ENCODE results near the gene LCN15. TPM values are rescaled to one million over a fixed set of nuclear protein-coding genes. Genes with fewer than 3 reads are reported as not detected.

LCN15 gene
- total RNA-seq, 4 donors from 2014 or later = not detected

- peaks cover 0 to 68% (median 25%) of the 10 kb centered on the region in 4 donors for H3K4me1 ChIP-seq
- TF ChIP-seq EP300 (IDR thresholded peaks at IDR 0.05) (no peak), POLR2A (IDR thresholded peaks at IDR 0.05) (no peak), CTCF (IDR thresholded peaks at IDR 0.05) (peak in 2 of 5 experiments; percentile 12 to 22)
- H3K36me3 ChIP-seq = peaks cover 0 to 51% (median 21%) of the 10 kb centered on the region in 3 donors
- peak overlapping the region; percentile 64 to 95 (median 76) for H3K4me3 ChIP-seq
- DNase-seq (ENCODE audit: low spot score in 2 of 2) = no peak
- peak overlapping the region in 1 of 4 donors; percentile 45 for H3K27ac ChIP-seq
- no peaks in the 10 kb centered on the region for H3K27me3 ChIP-seq
- H3K9me3 ChIP-seq = no peaks in the 10 kb centered on the region
- 18 to 23% methylated on average over 18 of the region's 18 CpGs for WGBS, 2 donors
These were observed 37.6 kb downstream of the LCN15 start for GRCh38 chr9:136726631-136727191.

- H3K4me3 ChIP-seq = peak overlapping the region in 2 of 4 donors; percentile 64 to 95
- no peak for DNase-seq (ENCODE audit: low spot score in 2 of 2)
- TF ChIP-seq POLR2A (IDR thresholded peaks at IDR 0.05) (no peak), CTCF (IDR thresholded peaks at IDR 0.05) (no peak), EP300 (IDR thresholded peaks at IDR 0.05) (no peak)
- 73 to 75% methylated on average over 16 of the region's 16 CpGs for WGBS, 2 donors
- peak overlapping the region in 1 of 4 donors; percentile 45 for H3K27ac ChIP-seq
- peaks cover 0 to 57% (median 21%) of the 10 kb centered on the region in 3 donors for H3K36me3 ChIP-seq
- H3K4me1 ChIP-seq = peaks cover 0 to 74% (median 25%) of the 10 kb centered on the region in 4 donors
- no peaks in the 10 kb centered on the region for H3K9me3 ChIP-seq
- no peaks in the 10 kb centered on the region for H3K27me3 ChIP-seq
These were observed 38.2 kb downstream of the LCN15 start for GRCh38 chr9:136726118-136726517.

GRCh38 chr9:136725612-136726011 is 38.7 kb downstream of the LCN15 start:
- Histone ChIP-seq H3K36me3 (peaks cover 0 to 61% (median 21%) of the 10 kb centered on the region in 3 donors), H3K9me3 (no peaks in the 10 kb centered on the region), H3K27me3 (no peaks in the 10 kb centered on the region), H3K27ac (peak overlapping the region in 1 of 4 donors; percentile 45), H3K4me3 (peak overlapping the region in 1 of 4 donors; percentile 95), H3K4me1 (peaks cover 0 to 79% (median 27%) of the 10 kb centered on the region in 4 donors)
- no peak for DNase-seq (ENCODE audit: low spot score in 2 of 2)
- TF ChIP-seq POLR2A (IDR thresholded peaks at IDR 0.05) (no peak), CTCF (IDR thresholded peaks at IDR 0.05) (no peak), EP300 (IDR thresholded peaks at IDR 0.05) (no peak)
- 68 to 71% methylated on average over 10 of the region's 10 CpGs for WGBS, 2 donors

GRCh38 chr9:136724772-136725171 is 39.5 kb downstream of the LCN15 start:
- WGBS, 2 donors = 64 to 69% methylated on average over 7 of the region's 7 CpGs
- no peaks in the 10 kb centered on the region for H3K9me3 ChIP-seq
- H3K36me3 ChIP-seq = peaks cover 0 to 61% (median 21%) of the 10 kb centered on the region in 3 donors
- H3K27ac ChIP-seq = no peak overlapping the region
- no peaks in the 10 kb centered on the region for H3K27me3 ChIP-seq
- DNase-seq (ENCODE audit: low spot score in 2 of 2) = no peak
- no peak for TF ChIP-seq POLR2A (IDR thresholded peaks at IDR 0.05)
- no peak for TF ChIP-seq EP300 (IDR thresholded peaks at IDR 0.05)
- no peak for TF ChIP-seq CTCF (IDR thresholded peaks at IDR 0.05)
- no peak overlapping the region for H3K4me3 ChIP-seq
- peaks cover 0 to 84% (median 31%) of the 10 kb centered on the region in 4 donors for H3K4me1 ChIP-seq

- Histone ChIP-seq H3K9me3 (no peaks in the 10 kb centered on the region), H3K27me3 (no peaks in the 10 kb centered on the region), H3K4me1 (peaks cover 0 to 84% (median 34%) of the 10 kb centered on the region in 4 donors), H3K4me3 (no peak overlapping the region), H3K36me3 (peaks cover 0 to 61% (median 21%) of the 10 kb centered on the region in 3 donors), H3K27ac (no peak overlapping the region)
- DNase-seq (ENCODE audit: low spot score in 2 of 2) = no peak
- 90 to 96% methylated on average over 8 of the region's 8 CpGs for whole genome bisulfite sequencing, 2 donors
- TF ChIP-seq POLR2A (IDR thresholded peaks at IDR 0.05) = no peak
- no peak for TF ChIP-seq CTCF (IDR thresholded peaks at IDR 0.05)
- TF ChIP-seq EP300 (IDR thresholded peaks at IDR 0.05) = no peak
These were observed 40.3 kb downstream of the LCN15 start for GRCh38 chr9:136723989-136724388.

All from tibial nerve (tissue), 4 donors.